ENCODE data around the gene RGS11.

- TF ChIP-seq CTCF (conservative IDR thresholded peaks at IDR 0.05; ENCODE audit: low read depth, low read length) (no peak), EZH2 (IDR thresholded peaks at IDR 0.05; ENCODE audit: borderline replicate concordance, low read depth, low read length, poor library complexity, severe bottlenecking) (no peak)
Measured at GRCh38 chr16:311725-312124, 36.0 kb upstream of the RGS11 start.
